ENCODE measurements around the gene ETV3. TPM values are rescaled to one million over a fixed set of nuclear protein-coding genes. Genes with fewer than 3 reads are reported as not detected.

ETV3 gene
- total RNA-seq, 1 experiment from 2014 or later, result 36.3 TPM

DNA sequence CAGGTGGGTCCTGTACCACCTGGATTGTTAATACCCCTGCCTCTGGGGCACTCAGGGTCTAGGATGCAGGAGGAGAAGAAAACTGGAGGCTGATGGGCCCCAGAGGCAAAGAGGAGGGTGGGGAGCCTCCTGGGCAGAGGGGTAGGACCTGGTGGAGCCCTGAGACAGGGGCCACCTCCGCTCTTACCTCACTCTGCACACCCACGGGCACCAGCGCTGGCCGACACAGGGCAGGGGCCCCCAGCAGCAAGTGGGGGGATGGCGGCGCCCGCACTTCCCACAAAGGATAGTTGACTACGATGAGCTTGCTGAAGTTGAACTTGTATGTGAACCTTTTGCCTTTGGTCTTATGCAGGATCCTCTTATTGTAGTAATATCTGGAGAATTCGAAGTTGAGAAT, 39.7 kb downstream of the ETV3 start:
- H3K9me3 Mint-ChIP-seq, result no peaks in the 10 kb centered on the region
- Histone ChIP-seq H3K56ac (ENCODE audit: insufficient read length, low read depth, low read length) (no peak overlapping the region), H2BK5ac (ENCODE audit: insufficient read length, low read length) (no peak overlapping the region), H3T11ph (ENCODE audit: low read length) (no peak overlapping the region), H3K9me3 (ENCODE audit: control insufficient read depth, low read depth, low read length) (no peaks in the 10 kb centered on the region), H2BK20ac (ENCODE audit: low read depth, low read length, poor library complexity, severe bottlenecking) (no peak overlapping the region), H3K4me1 (ENCODE audit: insufficient read depth, low read length) (no peaks in the 10 kb centered on the region), H3K18ac (ENCODE audit: insufficient read length, low read depth, low read length) (no peak overlapping the region), H2AK5ac (ENCODE audit: insufficient read length, low read length) (no peak overlapping the region), H3K14ac (ENCODE audit: insufficient read depth, low read length) (no peak overlapping the region), H3K4ac (ENCODE audit: low read depth, low read length) (no peak overlapping the region), H4K8ac (replicated peaks; ENCODE audit: insufficient read length, low read depth, low read length) (no peak overlapping the region), H4K20me1 (ENCODE audit: control insufficient read depth, insufficient read depth, insufficient read length) (no peaks in the 10 kb centered on the region), H3K27me3 (ENCODE audit: insufficient read depth, low read length) (no peaks in the 10 kb centered on the region), H2BK120ac (ENCODE audit: low read depth, low read length, poor library complexity, severe bottlenecking) (no peak overlapping the region), H3K79me2 (ENCODE audit: insufficient read depth, low read length) (no peaks in the 10 kb centered on the region), H3K4me2 (ENCODE audit: insufficient read depth, insufficient read length, low read length) (no peak overlapping the region), H3K27ac (ENCODE audit: insufficient read length, low read depth, low read length) (no peak overlapping the region), H2BK15ac (ENCODE audit: low read depth, low read length) (no peak overlapping the region), H2AFZ (ENCODE audit: low read length) (no peak overlapping the region), H3K23me2 (ENCODE audit: insufficient read length, low read depth, low read length, poor library complexity, severe bottlenecking) (no peaks in the 10 kb centered on the region), H3K23ac (ENCODE audit: insufficient read length, low read depth, low read length) (no peak overlapping the region), H4K5ac (ENCODE audit: insufficient read length, low read depth, low read length) (no peak overlapping the region), H4K91ac (ENCODE audit: insufficient read length, low read depth, low read length) (no peak overlapping the region), H3K9ac (ENCODE audit: extremely low read depth, insufficient read length, low read length) (no peak overlapping the region), H3K79me1 (ENCODE audit: insufficient read depth, low read depth, low read length, poor library complexity, severe bottlenecking) (no peaks in the 10 kb centered on the region), H2BK12ac (ENCODE audit: insufficient read length, low read depth, low read length) (no peak overlapping the region)
- WGBS (ENCODE audit: extremely low coverage, insufficient read length, low lambda C conversion rate), result no CpG with 5 or more reads among the region's 9 CpGs
- peaks cover 8% of the 10 kb centered on the region for H3K27me3 Mint-ChIP-seq (ENCODE audit: low read depth)
- no peak for DNase-seq
- no peak overlapping the region for H3K4me3 Mint-ChIP-seq
- H3K36me3 Mint-ChIP-seq (ENCODE audit: insufficient read depth in 1 of 3, low read depth in 3 of 3), result no peaks in the 10 kb centered on the region
- no peak overlapping the region; a peak in 1 of 7 replicates for H3K27ac Mint-ChIP-seq
- TF ChIP-seq, protein P1, sequence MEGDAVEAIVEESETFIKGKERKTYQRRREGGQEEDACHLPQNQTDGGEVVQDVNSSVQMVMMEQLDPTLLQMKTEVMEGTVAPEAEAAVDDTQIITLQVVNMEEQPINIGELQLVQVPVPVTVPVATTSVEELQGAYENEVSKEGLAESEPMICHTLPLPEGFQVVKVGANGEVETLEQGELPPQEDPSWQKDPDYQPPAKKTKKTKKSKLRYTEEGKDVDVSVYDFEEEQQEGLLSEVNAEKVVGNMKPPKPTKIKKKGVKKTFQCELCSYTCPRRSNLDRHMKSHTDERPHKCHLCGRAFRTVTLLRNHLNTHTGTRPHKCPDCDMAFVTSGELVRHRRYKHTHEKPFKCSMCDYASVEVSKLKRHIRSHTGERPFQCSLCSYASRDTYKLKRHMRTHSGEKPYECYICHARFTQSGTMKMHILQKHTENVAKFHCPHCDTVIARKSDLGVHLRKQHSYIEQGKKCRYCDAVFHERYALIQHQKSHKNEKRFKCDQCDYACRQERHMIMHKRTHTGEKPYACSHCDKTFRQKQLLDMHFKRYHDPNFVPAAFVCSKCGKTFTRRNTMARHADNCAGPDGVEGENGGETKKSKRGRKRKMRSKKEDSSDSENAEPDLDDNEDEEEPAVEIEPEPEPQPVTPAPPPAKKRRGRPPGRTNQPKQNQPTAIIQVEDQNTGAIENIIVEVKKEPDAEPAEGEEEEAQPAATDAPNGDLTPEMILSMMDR (conservative IDR thresholded peaks at IDR 0.05), result no peak
- H3K4me1 Mint-ChIP-seq, result peaks cover 16 to 22% of the 10 kb centered on the region in 2 experiments
